HG03558 (cell line): Measurements from ENCODE around the gene PRDM1.

ENCODE experiments used
- ATAC-seq: cut with Tn5 transposase; IDR thresholded peaks from one replicate; pipeline ENCODE4 v1.9.1; 2021; ENCODE audit warnings: moderate number of reproducible peaks; ENCODE audit not compliant: unreplicated experiment; ENCODE audit errors: extremely low read depth

The PRDM1 gene

DNA sequence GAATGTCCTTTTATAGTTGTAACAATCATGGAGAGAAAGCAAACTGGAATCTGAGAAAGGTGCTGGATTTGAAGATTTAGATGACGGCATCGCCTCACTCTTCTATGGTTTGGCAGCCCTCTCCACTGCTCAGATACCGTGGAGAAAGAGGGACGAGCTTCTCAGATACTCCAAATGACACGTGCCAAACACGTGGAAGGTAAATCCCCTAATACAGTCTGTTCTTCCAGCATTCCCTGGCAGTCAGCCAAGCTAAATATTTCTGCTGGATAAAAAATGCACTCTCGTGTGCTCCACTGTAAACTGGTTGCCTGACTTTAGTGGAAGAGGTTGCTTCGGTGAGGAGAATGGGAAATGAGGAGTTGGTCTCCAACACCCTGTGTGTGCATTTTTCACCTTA is 16.7 kb upstream of the PRDM1 start:
- ATAC-seq: no peak

DNA sequence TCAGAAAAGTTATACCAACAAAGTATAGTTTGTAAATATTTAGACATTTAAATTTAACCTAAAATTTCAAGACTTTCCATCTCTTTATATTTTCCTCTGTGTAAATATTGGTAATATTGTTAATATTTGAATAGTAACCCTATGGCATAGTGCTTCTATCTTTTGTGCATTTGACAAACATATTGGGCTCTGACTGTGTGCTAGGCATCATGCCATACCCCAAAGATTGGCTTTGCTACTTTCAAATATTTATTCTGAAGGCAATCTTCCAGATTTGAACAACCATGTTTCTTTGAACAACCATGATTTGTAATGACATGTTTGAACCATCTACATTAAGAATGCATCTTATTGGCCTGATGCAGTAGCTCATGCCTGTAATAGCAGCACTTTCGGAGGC is 15.5 kb upstream of the PRDM1 start:
- no peak for ATAC-seq

DNA sequence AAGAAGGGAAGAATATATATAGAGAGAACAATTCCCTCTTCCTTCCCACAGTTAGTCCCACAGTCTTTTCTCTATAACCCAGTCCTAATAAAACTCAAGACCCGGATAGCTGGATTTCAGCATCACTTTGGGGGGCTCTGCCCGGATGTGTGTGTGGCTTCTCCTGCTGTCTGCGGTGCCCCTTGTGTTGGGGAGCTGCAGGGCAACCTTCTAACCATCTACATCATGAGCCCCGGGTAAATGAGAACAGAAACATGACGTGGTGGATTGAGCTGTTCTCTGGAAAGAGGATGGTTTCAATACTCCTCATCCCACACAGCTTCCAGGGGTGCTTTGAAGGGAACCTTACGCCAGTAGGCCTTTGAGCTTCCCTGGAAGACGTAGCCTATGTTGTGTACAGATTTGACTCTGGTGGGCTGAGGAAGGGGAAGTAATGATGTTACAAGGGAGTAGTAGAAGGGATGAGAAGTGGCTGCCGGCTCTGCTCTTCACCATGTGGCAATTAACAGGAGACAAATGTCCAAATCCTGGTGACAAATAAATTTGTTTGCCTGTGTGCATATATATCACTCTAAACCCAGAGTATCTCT is 13.5 kb upstream of the PRDM1 start:
- no peak for ATAC-seq

DNA sequence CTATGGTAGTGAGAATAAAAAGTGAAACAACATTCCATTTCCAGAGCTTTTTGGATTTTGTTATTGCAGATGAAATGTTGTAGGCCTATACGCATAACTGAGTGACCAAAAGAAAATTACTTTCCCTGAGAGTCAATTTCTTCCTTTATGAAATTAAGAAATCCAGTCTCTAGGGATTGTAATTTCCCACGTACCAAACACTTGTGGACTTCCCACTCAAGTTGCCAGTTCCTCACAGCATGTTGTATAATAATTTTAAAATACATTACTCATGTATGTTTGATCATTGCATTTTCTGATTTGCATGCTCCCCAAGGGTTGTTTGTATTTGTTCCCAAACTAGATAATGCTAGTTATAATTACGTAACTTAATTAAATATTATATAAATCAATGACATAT is 12.0 kb upstream of the PRDM1 start:
- ATAC-seq: no peak

DNA sequence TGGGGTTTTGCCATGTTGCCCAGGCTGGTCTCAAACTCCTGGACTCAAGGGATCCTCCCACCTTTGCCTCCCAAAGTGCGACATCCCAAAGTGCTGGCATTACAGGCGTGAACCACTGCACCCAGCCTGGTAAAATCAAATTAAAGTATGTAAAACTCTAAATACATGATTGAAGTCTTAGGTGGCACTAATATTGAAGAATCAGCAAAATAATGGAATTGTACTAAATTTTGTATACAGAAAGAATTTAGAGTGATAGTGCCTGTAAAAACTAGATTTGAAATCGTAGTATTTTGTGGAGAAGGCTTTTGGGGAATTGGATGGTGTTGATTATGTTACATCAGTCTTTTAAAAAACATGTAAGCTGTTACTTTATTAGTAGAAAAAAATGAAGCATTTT is 10.0 kb upstream of the PRDM1 start:
- no peak for ATAC-seq

DNA sequence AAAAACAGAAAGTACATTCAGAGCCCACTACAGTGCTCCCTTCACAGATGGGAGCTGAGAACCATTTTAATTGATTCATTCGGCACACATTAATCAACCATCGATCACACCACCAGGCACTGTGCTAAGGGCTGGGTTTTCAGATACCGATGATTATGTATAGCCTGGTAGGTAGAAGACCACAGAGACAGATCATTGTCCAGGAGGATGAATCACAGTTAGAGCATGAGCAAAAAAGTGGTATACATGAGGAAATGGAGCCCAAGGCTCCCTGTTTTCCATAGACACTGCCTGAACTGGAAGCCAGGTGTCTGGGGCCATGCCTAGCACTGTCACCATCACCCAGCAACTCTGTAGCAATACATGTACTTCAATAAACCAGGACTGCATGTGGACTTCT is 9.0 kb upstream of the PRDM1 start:
- ATAC-seq: no peak

DNA sequence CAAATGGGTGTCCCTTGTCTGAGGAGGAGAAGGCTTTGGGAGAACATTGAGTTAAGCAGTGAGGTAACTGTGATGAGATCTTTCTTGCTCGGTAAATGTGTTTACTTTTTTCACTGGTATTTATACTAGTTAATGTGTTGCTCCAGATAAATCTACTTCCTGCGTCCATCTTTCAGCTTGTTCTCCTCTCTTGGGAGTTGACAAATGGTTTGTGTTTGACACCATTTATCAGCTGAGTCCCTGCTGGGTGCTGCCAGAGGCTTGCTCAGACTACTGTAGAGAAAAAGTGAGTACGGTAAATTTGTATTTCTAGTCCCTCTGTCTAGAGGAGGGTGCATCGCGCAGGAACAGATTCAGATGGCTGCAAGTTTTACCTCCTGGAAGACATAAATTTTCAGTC is 8.3 kb upstream of the PRDM1 start:
- ATAC-seq: no peak

DNA sequence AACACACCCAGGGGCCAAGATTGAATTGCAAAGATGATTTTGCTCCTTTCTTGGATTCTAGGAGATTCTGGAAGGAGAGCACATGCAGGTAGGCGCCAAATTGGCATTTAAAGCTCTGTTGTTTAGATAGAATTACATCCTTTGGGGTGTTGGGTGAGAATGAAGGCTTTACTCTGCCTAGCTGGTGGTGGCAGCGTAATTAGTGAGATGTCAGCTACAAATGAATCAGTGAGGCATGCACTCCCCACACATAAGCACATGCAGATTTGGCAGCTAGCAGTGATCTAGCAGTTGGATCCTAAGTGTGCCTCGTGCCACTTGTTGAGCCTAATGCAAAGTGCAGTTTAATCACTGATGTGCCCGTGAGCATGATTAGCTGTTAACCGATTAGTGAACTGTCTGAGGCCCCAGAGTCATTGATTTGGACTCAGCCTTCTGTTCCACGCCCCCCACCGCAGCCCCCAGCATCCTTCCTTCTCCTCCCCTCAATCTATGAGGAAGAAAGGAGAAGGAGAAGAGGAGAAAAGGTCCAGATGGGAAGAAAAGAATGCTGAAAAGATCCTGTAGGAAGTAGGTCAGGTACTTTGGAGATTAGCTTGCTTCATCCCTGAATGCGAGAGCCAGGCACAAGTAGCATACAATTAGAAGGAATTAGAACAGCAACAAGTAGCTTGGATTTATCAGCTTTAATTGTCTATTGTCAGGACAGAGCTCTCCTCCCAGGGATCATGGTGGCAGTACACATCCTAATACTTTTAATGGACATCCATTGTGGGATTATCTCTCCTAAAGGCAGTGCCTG is 6.0 kb upstream of the PRDM1 start:
- ATAC-seq: no peak

DNA sequence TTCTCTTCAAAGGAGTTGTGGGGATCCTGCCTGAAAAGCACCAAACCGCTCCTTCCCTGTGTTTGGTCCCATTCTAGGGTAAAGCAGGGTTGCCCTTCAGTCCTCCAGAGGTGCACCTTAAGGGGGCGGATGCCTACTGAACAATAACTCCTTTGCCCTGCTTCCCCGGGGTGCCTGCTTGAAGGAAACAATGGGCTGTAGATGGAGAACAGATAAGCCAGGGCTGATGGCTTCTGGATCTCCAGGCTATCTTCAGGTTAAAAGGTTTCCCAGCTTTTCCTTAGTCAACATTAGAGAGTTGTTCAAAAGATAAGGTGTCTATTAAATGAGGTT is 5.4 kb upstream of the PRDM1 start:
- ATAC-seq: no peak

DNA sequence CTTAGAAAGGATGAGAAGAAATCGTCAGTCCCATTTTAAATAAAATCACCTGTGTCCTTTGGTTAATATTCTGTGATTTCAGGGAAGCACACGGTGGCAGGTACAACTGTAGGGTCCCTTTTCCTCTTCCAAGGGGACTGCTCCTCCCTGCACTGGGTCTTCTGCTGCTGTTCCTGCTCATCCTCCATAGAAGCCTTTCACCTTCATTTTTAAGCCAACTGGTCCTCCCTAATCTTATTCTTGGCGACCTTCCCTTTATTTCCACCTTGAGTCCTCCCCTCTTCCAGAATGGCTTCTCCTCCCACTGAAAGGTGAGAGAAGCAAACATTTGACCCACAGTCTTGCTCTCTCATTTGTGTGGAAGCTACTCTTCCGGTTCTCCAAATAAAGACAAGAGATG is 4.4 kb upstream of the PRDM1 start:
- ATAC-seq: no peak

DNA sequence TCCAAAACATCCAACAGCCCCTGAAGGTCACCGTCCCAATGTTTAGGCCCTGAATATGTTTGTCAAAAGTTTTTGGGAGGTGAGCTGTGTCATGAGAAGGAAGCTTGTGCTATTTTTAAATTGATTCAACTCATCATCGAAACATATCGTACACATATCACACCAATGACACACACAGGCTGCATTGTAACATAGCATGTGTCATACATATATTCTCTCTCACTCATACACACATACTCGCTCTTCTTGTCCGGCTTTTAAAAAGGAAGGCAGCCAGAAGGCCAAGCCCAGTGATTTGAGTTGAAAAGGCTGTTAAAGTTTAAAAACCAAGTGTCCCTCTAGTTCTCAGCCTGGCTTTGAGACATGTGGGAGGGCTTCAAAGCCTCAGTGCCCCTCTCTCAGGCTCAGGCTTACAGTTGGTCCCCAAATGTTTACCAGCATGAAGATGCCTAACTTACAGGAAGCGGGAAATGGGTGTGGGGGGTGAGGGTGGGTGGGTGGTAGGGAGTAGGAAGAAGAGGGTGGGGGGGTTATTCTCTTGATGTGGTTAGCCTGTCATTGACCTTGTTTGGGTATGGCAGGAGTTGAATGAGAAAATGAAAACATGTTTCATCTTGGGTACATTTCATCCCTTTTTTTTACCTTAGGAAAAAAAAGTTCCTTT is 3.3 kb upstream of the PRDM1 start:
- ATAC-seq: no peak

DNA sequence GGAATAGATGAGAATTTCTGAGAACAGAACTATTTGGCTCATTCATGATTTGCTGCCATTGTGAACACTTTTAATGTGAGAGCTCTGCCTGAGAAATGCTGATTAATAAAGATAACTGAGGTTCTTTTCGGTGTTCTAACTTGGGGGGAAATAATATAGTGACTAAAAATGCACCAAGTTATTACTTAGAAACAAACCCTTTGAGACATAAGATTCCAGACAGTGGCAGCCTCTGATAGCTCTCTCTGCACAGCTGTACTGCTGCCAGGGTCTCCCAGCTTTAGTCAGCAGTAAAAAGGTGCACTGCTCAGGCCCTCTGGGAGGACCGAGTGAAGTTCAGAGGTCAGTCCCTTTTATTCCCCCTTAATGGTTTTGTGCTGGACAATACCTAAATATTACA is 2.5 kb upstream of the PRDM1 start:
- no peak for ATAC-seq

DNA sequence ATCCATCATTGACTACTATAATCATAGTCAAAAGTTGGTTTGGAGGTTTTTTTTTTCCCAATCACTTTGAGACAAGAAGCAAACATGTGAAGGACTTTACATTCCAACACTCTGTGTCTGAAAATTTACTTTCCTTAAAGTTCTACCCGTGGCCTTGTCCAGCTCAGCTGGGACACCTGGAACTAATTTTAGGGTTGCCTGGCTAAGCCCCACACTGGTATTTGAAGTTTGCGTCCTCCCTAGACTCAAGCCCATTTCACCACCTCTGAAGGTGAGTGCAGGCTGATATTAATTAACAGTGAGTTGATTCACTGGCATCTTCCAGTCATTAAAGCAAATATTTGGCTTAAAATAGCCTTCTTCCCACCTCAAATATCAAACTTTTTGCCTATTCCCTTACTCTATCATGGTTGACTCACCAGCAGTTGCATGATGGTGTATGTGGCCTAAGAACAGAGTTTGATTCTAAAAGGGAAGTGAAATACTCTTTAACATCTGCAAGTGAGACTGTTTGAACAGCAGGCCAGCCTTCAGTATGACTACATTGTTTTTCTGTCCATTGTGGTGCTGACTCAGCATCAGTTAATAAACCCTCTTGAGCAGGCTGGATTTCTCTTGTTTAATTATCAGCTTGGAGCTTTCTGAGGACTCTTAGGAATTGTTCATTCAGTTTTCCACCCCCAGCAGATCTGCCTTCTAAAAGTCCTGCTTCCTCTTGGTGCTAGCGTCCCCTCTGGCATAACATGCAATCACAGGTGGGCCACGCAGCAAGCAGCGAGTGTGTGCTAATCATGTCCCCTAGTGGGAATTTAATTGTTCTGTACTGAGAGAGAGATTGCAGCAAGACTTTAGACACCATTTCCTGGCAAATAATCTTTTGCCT is 1.8 kb upstream of the PRDM1 start:
- peak; percentile 60 for ATAC-seq

DNA sequence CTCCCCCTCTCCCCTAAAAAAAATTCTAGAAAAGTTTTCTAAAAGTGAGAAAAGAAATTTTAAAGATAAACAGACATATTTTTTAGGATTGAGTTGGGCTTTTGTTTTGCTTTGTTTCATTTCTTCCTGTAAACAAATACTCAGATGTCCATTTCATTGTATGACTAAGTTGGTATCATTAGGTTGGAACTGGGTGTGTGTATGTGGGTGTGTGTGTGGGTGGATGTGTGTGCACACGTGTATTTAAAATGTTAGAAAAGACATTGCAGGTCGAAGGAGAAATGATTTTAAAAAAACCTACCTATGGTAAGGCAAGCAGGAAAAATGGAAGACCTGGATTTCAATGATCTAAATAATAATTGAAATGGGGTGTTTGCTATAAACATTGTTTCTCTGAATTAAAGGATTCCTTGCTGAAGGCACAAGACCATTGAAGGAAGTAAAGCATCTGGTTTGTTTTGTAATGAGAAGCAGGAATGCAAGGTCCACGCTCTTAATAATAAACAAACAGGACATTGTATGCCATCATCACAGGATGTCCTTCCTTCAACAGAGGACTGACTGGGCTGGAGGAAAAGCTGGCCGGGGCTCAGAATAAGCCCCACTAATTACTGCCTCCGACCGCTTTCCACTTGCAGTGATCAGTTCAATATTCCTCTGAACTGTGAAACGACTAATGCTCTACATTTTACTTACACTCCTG is 996 bp upstream of the PRDM1 start:
- no peak for ATAC-seq

DNA sequence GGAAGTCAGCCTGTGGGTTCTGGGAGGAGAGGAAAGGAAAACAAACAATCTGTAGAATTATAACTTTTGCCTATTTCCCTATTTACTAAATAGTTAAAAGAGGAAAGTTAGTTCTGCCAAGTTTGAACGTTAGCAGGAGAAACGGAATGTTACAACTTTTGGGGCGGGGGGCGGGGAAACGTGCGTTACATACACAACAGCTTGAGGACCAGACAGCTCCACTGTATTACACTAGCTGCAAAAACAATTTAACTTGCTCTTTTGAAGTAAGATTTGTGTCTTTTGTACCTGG is 498 bp upstream of the PRDM1 start:
- no peak for ATAC-seq

DNA sequence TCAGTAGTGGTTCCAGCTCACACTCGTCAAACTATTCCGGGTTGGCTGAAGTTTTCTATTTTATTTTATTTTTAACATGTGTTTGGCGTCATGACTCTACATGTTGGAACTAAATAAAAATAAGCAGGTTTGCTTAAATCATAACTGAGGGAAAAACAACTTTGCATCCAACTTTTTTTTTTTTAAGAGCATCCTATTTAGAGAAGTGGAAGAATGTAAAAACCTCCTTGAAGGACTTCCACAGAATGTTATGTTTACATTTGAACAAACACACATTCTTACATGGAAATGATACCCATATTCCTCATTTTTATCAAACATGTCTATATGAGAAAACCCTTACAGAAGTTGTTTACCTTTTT is 659 bp downstream of the PRDM1 start:
- ATAC-seq: no peak

DNA sequence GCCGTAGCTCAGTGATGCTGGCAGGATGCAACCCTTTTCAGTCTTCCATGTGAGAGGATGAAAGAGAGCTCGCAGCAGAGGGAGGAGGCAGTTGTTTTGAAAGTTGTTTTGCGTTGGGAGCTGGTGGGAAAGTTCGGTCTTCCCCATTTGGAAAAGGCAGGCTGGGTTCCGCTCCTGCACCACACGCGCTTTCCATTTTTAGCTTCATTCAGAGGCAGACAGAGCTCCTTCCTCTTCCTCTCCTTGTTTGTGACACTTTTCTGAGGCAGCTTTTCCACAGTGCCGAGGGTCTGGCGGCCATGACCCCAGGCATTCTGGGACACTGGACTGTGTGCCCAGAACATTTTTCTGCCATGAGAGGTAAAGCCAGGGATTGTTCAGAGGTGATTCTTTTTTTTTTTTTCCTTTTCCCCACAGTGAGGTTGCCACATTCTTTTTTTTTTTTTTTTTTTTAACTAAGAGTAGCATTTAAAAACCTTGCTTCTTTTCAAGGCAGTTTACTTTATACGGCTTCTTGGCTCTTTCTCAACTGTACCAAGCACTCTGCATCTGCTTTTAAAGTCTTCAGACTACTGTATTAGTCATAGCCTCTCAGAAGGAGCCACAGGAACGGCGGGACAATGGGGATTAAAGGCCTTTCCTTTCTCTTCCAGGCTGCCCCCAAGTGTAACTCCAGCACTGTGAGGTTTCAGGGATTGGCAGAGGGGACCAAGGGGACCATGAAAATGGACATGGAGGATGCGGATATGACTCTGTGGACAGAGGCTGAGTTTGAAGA is 1.6 kb downstream of the PRDM1 start:
- no peak for ATAC-seq

DNA sequence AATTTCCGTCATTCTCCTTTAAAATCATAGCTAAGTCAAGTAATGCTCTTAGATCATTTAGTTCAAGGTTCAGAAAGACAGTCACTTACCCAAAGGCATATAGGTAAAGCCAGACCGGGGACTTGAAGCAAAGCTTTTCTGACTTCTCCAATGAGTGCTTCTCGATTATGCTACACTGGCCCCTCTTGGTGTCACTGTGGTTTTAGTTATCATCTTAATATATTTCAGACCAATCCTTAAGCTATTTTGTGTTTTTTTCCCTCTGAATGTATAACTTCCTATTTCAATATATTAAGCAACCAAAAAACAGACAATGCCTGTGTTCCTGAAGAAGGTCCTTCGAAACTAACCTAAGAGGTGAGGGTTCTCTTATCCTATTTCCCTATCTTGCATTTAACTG is 3.9 kb downstream of the PRDM1 start:
- ATAC-seq: no peak

DNA sequence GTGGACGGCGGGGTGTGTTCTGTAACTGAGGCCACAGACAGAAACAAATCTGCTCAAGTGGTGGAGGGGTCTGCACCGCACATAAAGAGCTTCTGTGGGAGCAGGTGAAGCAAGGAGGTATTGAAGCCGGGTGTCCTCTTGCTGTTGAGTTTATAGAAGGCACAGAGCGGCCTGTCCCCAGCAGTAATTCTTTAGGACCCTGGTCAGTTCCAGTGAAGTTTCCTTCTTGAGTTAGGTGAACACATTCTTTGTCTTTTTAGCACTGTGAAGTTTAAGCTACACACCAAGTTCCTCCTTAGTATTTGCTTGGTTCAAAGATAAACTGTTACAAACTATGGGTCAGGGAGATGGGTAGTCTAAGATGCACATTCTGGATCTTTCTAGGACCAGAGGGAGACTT is 6.1 kb downstream of the PRDM1 start:
- ATAC-seq: no peak
